Effector CD8-positive, alpha-beta T cell (primary cell): ENCODE results near the gene TFAM.
"Not testable (repeated sequence)": the region's sequence is repeated elsewhere in the genome, so short reads cannot be mapped to it uniquely, and the experiment has no call there.

ENCODE experiments used
- DNase-seq: peaks from one replicate; lab custom pipeline; 2025; lab: John Stamatoyannopoulos, UW

TFAM gene

GRCh38 chr10:58372607-58373441 lies 12.4 kb upstream of the TFAM start:
- no peak for DNase-seq

- DNase-seq, result no peak
Observed at GRCh38 chr10:58373442-58373827, 11.8 kb upstream of the TFAM start.

GRCh38 chr10:58382489-58382995 lies 2.7 kb upstream of the TFAM start:
- no peak for DNase-seq

- DNase-seq, result no peak
Observed at GRCh38 chr10:58384095-58384494, 1.1 kb upstream of the TFAM start.

GRCh38 chr10:58384544-58384998 lies 639 bp upstream of the TFAM start:
- no peak for DNase-seq

GRCh38 chr10:58385784-58386112 lies 538 bp downstream of the TFAM start:
- no peak for DNase-seq

- no peak for DNase-seq
Observed at GRCh38 chr10:58389024-58389423, 3.8 kb downstream of the TFAM start.

- no peak for DNase-seq
Observed at GRCh38 chr10:58393317-58393716, 8.1 kb downstream of the TFAM start.

- no peak for DNase-seq
Observed at GRCh38 chr10:58394471-58394870, 9.3 kb downstream of the TFAM start.

GRCh38 chr10:58396057-58396456 lies 10.8 kb downstream of the TFAM start:
- DNase-seq, result no peak

- no peak for DNase-seq
Observed at GRCh38 chr10:58397830-58398229, 12.6 kb downstream of the TFAM start.

GRCh38 chr10:58399410-58399809 lies 14.2 kb downstream of the TFAM start:
- no peak for DNase-seq

- DNase-seq, result no peak
Observed at GRCh38 chr10:58400609-58401008, 15.4 kb downstream of the TFAM start.

GRCh38 chr10:58404001-58404400 lies 18.8 kb downstream of the TFAM start:
- DNase-seq, result no peak

- DNase-seq, result no peak
Observed at GRCh38 chr10:58409956-58410610, 24.9 kb downstream of the TFAM start.

GRCh38 chr10:58412502-58412961 lies 27.3 kb downstream of the TFAM start:
- no peak for DNase-seq

- no peak for DNase-seq
Observed at GRCh38 chr10:58414270-58415041, 29.2 kb downstream of the TFAM start.

GRCh38 chr10:58415757-58416156 lies 30.5 kb downstream of the TFAM start:
- no peak for DNase-seq

GRCh38 chr10:58417902-58418301 lies 32.7 kb downstream of the TFAM start:
- not testable (repeated sequence) for DNase-seq

GRCh38 chr10:58424176-58424575 lies 39.0 kb downstream of the TFAM start:
- DNase-seq, result no peak

- not testable (repeated sequence) for DNase-seq
Observed at GRCh38 chr10:58428436-58428835, 43.2 kb downstream of the TFAM start.

GRCh38 chr10:58431903-58432302 lies 46.7 kb downstream of the TFAM start:
- DNase-seq, result no peak
